ENCODE data around the gene DNAJB8.

DNAJB8 gene

DNA sequence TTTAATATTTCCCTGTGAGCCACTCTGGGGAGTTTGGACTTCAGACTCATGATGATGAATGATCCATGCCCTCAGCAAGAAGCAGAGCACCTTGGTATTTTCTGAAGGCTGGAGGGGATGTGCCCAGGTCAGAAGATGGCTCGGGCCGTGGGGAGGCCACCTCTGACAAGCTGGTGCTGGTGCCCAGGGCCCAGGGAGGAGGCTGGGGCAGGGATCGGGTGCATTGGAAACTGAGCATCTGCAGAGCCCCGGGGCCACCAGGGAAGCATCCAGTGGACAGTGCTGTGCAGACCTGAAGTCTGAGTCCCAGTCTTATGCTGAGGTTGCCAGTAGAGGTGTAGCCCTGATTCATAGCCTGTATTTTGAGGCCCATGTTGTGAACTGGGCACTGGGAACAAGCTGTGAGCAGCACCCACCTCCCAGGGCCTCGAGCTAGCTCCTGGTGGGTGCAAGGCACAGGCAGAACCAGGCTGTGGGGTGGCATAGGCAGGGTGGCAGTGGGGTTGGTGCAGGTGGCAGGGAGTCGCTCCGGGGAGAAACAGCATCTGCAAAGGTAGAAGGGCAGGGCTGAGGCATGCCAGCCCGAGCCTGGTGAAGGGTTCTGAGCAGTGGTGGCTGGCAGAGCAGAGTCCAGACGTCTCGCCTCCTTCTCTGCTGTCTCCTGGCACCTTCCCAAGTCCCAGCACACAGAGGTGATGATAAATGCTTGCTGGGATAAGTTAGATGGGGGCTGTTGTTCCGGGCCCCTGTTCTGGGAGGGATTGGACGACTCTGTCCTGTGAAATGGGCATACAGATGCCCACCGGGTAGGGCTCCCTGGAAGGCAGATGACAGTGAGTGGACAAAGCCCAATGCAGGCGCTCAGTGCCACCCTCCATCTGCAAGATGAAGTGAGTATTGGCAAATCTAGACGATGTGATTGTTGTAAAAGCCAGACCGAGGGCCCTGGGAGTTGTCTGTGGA is 10.6 kb downstream of the DNAJB8 start:
- H3K27ac ChIP-seq (ENCODE audit: low read depth, low read length), result no peak overlapping the region
- peaks cover 11% of the 10 kb centered on the region for H3K27me3 ChIP-seq (ENCODE audit: control insufficient read depth, low read length)
- H3K9me2 ChIP-seq (replicated peaks; ENCODE audit: control insufficient read depth, low read length), result no peaks in the 10 kb centered on the region
- H3K4me2 ChIP-seq (ENCODE audit: low read length), result no peak overlapping the region
- H3K79me2 ChIP-seq (ENCODE audit: control insufficient read depth, low read length), result no peaks in the 10 kb centered on the region
- no peak overlapping the region for H3K4me3 ChIP-seq (ENCODE audit: low read length)
- H3K36me3 ChIP-seq (ENCODE audit: control insufficient read depth, low read length), result no peaks in the 10 kb centered on the region
- H3K4me1 ChIP-seq (ENCODE audit: control insufficient read depth, low read length), result no peaks in the 10 kb centered on the region
- no peaks in the 10 kb centered on the region for H3F3A ChIP-seq (ENCODE audit: control insufficient read depth, insufficient read depth)
- H3K9me3 ChIP-seq (ENCODE audit: control insufficient read depth, insufficient read depth, low read length), result no peaks in the 10 kb centered on the region
- H4K20me1 ChIP-seq (ENCODE audit: control insufficient read depth, insufficient read depth, low read depth, low read length), result no peaks in the 10 kb centered on the region
- no peak for TF ChIP-seq CTCF (IDR thresholded peaks at IDR 0.05; ENCODE audit: low read depth, low read length, poor library complexity, severe bottlenecking)
- no peak for TF ChIP-seq EZH2phosphoT487 (IDR thresholded peaks at IDR 0.05; ENCODE audit: borderline replicate concordance, low read length)

DNA sequence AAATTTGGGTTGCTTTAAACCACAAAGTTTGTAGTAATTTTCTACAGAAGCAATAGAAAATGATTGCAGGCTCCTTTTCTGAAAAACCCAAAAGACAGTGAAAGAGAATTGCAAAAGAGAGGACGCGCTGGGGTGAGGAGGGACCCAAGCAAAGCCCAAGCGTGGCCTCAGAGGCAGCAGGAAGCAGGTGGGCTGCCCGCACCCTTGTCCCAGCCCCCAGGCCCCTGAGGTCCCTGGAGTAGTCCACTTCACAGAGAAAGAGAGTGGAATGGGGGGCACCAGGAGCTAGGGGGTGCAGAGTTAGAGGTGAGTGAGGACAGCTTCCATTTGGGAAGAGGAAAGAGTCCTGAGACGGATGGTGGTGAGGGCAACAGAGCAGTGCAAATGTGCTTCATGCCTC is 11.6 kb downstream of the DNAJB8 start:
- Histone ChIP-seq H3K27me3 (ENCODE audit: control insufficient read depth, low read length) (peaks cover 11% of the 10 kb centered on the region), H4K20me1 (ENCODE audit: control insufficient read depth, insufficient read depth, low read depth, low read length) (no peaks in the 10 kb centered on the region), H3K9me3 (ENCODE audit: control insufficient read depth, insufficient read depth, low read length) (no peaks in the 10 kb centered on the region), H3K4me1 (ENCODE audit: control insufficient read depth, low read length) (no peaks in the 10 kb centered on the region), H3K4me3 (ENCODE audit: low read length) (no peak overlapping the region), H3K79me2 (ENCODE audit: control insufficient read depth, low read length) (no peaks in the 10 kb centered on the region), H3F3A (ENCODE audit: control insufficient read depth, insufficient read depth) (no peaks in the 10 kb centered on the region), H3K4me2 (ENCODE audit: low read length) (no peak overlapping the region), H3K36me3 (ENCODE audit: control insufficient read depth, low read length) (no peaks in the 10 kb centered on the region), H3K9me2 (replicated peaks; ENCODE audit: control insufficient read depth, low read length) (no peaks in the 10 kb centered on the region), H3K27ac (ENCODE audit: low read depth, low read length) (no peak overlapping the region)
- no peak for TF ChIP-seq EZH2phosphoT487 (IDR thresholded peaks at IDR 0.05; ENCODE audit: borderline replicate concordance, low read length)
- no peak for TF ChIP-seq CTCF (IDR thresholded peaks at IDR 0.05; ENCODE audit: low read depth, low read length, poor library complexity, severe bottlenecking)

DNA sequence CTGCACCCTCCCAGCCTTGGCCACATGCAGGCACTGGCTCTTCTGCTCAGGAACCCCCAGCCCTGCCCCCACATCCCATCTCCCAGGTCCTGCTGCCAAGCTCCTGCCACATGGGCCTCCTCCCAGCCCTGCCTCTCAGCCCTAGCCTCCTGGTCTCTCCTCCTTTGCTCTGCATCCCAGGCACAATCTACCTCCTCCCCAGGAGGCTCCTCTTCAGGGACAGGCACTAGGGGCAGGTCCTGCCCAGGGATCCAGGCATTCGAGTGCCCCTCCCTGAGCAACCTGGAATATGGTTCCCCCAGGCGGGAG is 12.4 kb downstream of the DNAJB8 start:
- Histone ChIP-seq H3K4me2 (ENCODE audit: low read length) (no peak overlapping the region), H3K4me3 (ENCODE audit: low read length) (no peak overlapping the region), H3K36me3 (ENCODE audit: control insufficient read depth, low read length) (no peaks in the 10 kb centered on the region), H3K79me2 (ENCODE audit: control insufficient read depth, low read length) (no peaks in the 10 kb centered on the region), H3K9me2 (replicated peaks; ENCODE audit: control insufficient read depth, low read length) (no peaks in the 10 kb centered on the region), H3K9me3 (ENCODE audit: control insufficient read depth, insufficient read depth, low read length) (no peaks in the 10 kb centered on the region), H3K27me3 (ENCODE audit: control insufficient read depth, low read length) (peaks cover 11% of the 10 kb centered on the region), H3K4me1 (ENCODE audit: control insufficient read depth, low read length) (no peaks in the 10 kb centered on the region), H3F3A (ENCODE audit: control insufficient read depth, insufficient read depth) (no peaks in the 10 kb centered on the region), H4K20me1 (ENCODE audit: control insufficient read depth, insufficient read depth, low read depth, low read length) (no peaks in the 10 kb centered on the region), H3K27ac (ENCODE audit: low read depth, low read length) (no peak overlapping the region)
- TF ChIP-seq EZH2phosphoT487 (IDR thresholded peaks at IDR 0.05; ENCODE audit: borderline replicate concordance, low read length) (no peak), CTCF (IDR thresholded peaks at IDR 0.05; ENCODE audit: low read depth, low read length, poor library complexity, severe bottlenecking) (no peak)
